Measurements from ENCODE around the gene STUM. TPM values are rescaled to one million over a fixed set of nuclear protein-coding genes. Genes with fewer than 3 reads are reported as not detected.

Gene STUM
- total and polyA plus RNA-seq, 4 donors, result 0.13 to 3.0 (median 1.7) TPM

- no peak overlapping the region for H3K4me3 ChIP-seq (ENCODE audit: low read length in 2 of 2)
- DNase-seq, result peak in 1 of 2 donors; percentile 21
- no peaks in the 10 kb centered on the region for H3K27me3 ChIP-seq (ENCODE audit: control insufficient read depth in 1 of 2, insufficient read depth in 2 of 2, low read length in 1 of 2)
- no peak for ATAC-seq (ENCODE audit: low FRiP score)
- no peaks in the 10 kb centered on the region for H3K9me3 ChIP-seq (ENCODE audit: control insufficient read depth, low read length)
- intact Hi-C loops (cut with DNase I), result no loop called here
- 83 to 89% methylated on average over 6 of the region's 6 CpGs for WGBS, 2 donors
- no peaks in the 10 kb centered on the region for H3K4me1 ChIP-seq (ENCODE audit: control insufficient read depth in 1 of 2, insufficient read depth in 2 of 2, low read length in 2 of 2)
- no peak overlapping the region for H3K27ac ChIP-seq (ENCODE audit: low read depth in 1 of 2, low read length in 2 of 2)
- H3K36me3 ChIP-seq (ENCODE audit: control insufficient read depth in 1 of 2, insufficient read depth in 2 of 2, low read length in 1 of 2), result no peaks in the 10 kb centered on the region
Measured at GRCh38 chr1:226571893-226572292, 23.3 kb downstream of the STUM start.

DNA sequence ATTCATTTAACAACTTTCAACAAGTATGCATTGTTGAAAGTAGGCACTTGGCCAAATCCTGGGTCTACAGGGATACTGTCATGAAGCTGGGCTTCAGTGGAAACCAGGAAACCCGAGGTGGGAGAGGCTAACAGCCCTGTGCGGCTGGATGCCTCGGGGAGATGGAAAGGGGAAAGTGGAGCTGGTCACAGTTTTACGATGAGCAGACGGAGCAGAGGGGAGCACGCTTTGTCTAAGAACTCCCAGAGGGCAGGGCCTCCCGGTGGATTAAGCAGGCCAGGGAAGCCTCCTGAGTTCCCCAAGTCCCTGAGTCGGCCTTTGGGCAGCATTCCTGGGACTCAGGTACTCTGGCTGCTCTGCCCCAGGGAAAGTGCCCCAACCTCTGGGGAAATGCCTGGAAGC is 23.8 kb downstream of the STUM start:
- no peak for ATAC-seq (ENCODE audit: low FRiP score)
- WGBS, 2 donors, result 92 to 94% methylated on average over 8 of the region's 8 CpGs
- no peaks in the 10 kb centered on the region for H3K9me3 ChIP-seq (ENCODE audit: control insufficient read depth, low read length)
- peak in 1 of 2 donors; percentile 63 for DNase-seq
- intact Hi-C loops (cut with DNase I), result no loop called here
- H3K4me1 ChIP-seq (ENCODE audit: control insufficient read depth in 1 of 2, insufficient read depth in 2 of 2, low read length in 2 of 2), result no peaks in the 10 kb centered on the region
- no peaks in the 10 kb centered on the region for H3K27me3 ChIP-seq (ENCODE audit: control insufficient read depth in 1 of 2, insufficient read depth in 2 of 2, low read length in 1 of 2)
- H3K4me3 ChIP-seq (ENCODE audit: low read length in 2 of 2), result no peak overlapping the region
- no peak overlapping the region for H3K27ac ChIP-seq (ENCODE audit: low read depth in 1 of 2, low read length in 2 of 2)
- no peaks in the 10 kb centered on the region for H3K36me3 ChIP-seq (ENCODE audit: control insufficient read depth in 1 of 2, insufficient read depth in 2 of 2, low read length in 1 of 2)

DNA sequence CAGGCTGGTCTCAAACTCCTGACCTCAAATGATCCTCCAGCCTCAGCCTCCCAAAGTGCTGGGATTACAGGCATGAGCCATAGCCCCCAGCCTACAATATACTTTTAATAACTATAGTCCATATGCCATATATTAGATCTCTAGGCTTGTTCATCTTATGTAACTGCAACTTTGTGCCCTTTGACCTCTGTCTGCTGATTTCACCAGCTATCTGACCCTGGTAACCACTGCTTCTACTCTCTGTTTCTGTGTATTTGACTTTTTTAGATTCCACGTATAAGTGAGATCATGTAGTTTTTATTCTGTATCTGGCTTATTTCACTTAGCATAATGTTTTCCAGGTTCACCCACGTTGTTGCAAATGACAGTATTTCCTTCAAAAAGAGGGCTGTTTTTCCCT is 25.5 kb downstream of the STUM start:
- 88% methylated on average over 2 of the region's 2 CpGs for WGBS, 2 donors
- H3K4me1 ChIP-seq (ENCODE audit: control insufficient read depth in 1 of 2, insufficient read depth in 2 of 2, low read length in 2 of 2), result no peaks in the 10 kb centered on the region
- H3K27me3 ChIP-seq (ENCODE audit: control insufficient read depth in 1 of 2, insufficient read depth in 2 of 2, low read length in 1 of 2), result no peaks in the 10 kb centered on the region
- DNase-seq (no peak), ATAC-seq (ENCODE audit: low FRiP score) (no peak)
- no peaks in the 10 kb centered on the region for H3K36me3 ChIP-seq (ENCODE audit: control insufficient read depth in 1 of 2, insufficient read depth in 2 of 2, low read length in 1 of 2)
- no peak overlapping the region for H3K4me3 ChIP-seq (ENCODE audit: low read length in 2 of 2)
- H3K27ac ChIP-seq (ENCODE audit: low read depth in 1 of 2, low read length in 2 of 2), result no peak overlapping the region
- no peaks in the 10 kb centered on the region for H3K9me3 ChIP-seq (ENCODE audit: control insufficient read depth, low read length)
- intact Hi-C loops (cut with DNase I), result no loop called here

DNA sequence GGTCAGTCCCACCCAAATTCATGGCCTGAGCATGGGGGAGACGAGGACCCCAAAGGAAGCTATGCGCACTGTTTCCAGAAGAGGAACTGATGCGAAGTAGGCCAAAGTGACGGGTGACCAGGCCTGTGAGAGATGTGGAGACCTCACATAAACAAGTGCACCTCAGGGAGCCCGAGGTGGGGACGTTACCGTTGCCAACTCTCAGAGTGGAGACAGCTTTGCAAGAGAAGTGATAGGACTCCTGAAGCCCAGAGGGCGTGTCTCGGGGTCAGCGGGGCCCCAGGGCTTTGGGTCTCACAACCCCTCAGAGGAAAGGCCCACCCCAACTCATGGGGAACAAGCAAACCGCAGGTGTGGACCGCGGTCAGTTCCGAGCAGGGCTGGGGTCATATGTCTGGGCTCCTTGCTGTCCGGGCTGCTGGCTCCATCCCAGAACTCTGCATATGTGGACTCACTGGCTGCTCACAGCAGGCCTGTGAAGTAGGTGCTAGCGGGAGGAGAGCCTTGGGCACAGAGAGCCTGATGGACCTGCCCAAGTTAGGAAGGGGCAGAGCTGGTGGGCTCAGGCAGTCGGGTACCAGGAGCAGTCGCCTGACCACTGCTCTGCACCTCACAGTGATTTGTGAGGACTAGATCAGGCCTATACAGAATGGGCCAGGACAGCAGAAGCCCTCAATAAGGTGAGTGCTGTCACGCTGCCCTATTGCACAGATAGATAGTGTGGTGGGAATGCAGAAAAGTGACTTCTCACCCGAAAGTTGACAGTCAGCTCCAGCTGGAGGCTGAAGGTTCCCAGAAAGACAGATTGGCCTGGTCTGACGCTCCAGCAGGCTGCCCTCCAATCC is 26.2 kb downstream of the STUM start:
- Histone ChIP-seq H3K27me3 (ENCODE audit: control insufficient read depth in 1 of 2, insufficient read depth in 2 of 2, low read length in 1 of 2) (no peaks in the 10 kb centered on the region), H3K4me1 (ENCODE audit: control insufficient read depth in 1 of 2, insufficient read depth in 2 of 2, low read length in 2 of 2) (no peaks in the 10 kb centered on the region), H3K4me3 (ENCODE audit: low read length in 2 of 2) (no peak overlapping the region), H3K9me3 (ENCODE audit: control insufficient read depth, low read length) (no peaks in the 10 kb centered on the region), H3K27ac (ENCODE audit: low read depth in 1 of 2, low read length in 2 of 2) (no peak overlapping the region), H3K36me3 (ENCODE audit: control insufficient read depth in 1 of 2, insufficient read depth in 2 of 2, low read length in 1 of 2) (no peaks in the 10 kb centered on the region)
- 91 to 92% methylated on average over 21 of the region's 21 CpGs for WGBS, 2 donors
- intact Hi-C loops (cut with DNase I), result no loop called here
- ATAC-seq (ENCODE audit: low FRiP score) (no peak), DNase-seq (no peak)

DNA sequence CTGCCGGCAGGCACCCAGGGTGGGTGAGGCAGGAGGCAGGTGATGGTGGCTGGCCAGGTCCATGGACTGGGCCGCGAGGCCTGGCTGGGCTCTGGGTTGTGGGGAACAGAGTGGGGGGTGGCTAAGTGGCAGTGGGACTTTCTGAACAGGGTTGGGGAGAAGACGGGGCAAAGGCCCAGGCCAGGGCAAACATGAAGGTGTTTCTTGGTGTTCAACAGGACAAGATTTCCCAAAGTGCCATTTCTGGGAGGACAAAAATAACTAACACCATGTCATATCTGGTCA is 26.8 kb downstream of the STUM start:
- ATAC-seq (ENCODE audit: low FRiP score) (no peak), DNase-seq (no peak)
- intact Hi-C loops (cut with DNase I), result no loop called here

DNA sequence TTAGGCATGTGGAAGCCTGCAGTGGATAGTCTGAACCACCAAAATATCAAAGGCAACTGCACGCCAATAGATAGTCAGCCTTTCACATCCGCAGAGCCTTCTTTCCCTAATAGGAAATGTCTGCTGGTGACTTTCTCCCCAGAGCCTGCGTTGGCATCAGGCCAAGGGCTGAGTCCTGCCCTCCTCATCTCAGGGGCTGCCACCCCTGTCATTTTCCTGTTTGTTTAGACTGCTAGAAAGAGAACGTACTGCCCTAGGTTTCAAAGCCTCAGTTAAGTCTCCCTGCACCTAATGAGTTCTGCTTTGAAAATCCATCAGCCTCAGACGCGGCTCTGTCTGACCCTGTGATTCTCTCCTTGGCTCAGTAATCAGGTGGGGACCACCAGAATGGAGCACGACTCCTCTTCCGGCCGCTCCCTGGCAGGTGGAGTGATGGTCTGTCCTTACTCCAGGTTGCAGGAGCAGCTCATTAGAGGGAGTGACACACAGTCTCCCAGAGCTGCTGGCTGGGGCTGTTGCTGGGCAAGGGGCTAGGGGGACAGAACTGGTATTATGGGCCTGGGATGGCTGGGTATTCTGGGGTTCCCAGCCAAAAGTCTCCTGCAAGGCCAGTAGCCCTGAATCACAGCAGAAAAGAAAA is 27.3 kb downstream of the STUM start:
- H3K4me1 ChIP-seq (ENCODE audit: control insufficient read depth in 1 of 2, insufficient read depth in 2 of 2, low read length in 2 of 2), result no peaks in the 10 kb centered on the region
- no peaks in the 10 kb centered on the region for H3K27me3 ChIP-seq (ENCODE audit: control insufficient read depth in 1 of 2, insufficient read depth in 2 of 2, low read length in 1 of 2)
- WGBS, 2 donors, result 55 to 60% methylated on average over 9 of the region's 9 CpGs
- intact Hi-C loops (cut with DNase I), result no loop called here
- ATAC-seq (ENCODE audit: low FRiP score) (no peak), DNase-seq (no peak)
- H3K36me3 ChIP-seq (ENCODE audit: control insufficient read depth in 1 of 2, insufficient read depth in 2 of 2, low read length in 1 of 2), result no peaks in the 10 kb centered on the region
- no peaks in the 10 kb centered on the region for H3K9me3 ChIP-seq (ENCODE audit: control insufficient read depth, low read length)
- no peak overlapping the region for H3K27ac ChIP-seq (ENCODE audit: low read depth in 1 of 2, low read length in 2 of 2)
- H3K4me3 ChIP-seq (ENCODE audit: low read length in 2 of 2), result no peak overlapping the region

More for the DNA sequence above, 26.8 kb downstream of the STUM start:
- H3K4me3 ChIP-seq (ENCODE audit: low read length in 2 of 2), result no peak overlapping the region
- no peaks in the 10 kb centered on the region for H3K4me1 ChIP-seq (ENCODE audit: control insufficient read depth in 1 of 2, insufficient read depth in 2 of 2, low read length in 2 of 2)
- no peak overlapping the region for H3K27ac ChIP-seq (ENCODE audit: low read depth in 1 of 2, low read length in 2 of 2)
- H3K36me3 ChIP-seq (ENCODE audit: control insufficient read depth in 1 of 2, insufficient read depth in 2 of 2, low read length in 1 of 2), result no peaks in the 10 kb centered on the region
- H3K27me3 ChIP-seq (ENCODE audit: control insufficient read depth in 1 of 2, insufficient read depth in 2 of 2, low read length in 1 of 2), result no peaks in the 10 kb centered on the region
- H3K9me3 ChIP-seq (ENCODE audit: control insufficient read depth, low read length), result no peaks in the 10 kb centered on the region
- 65 to 81% methylated on average over 4 of the region's 4 CpGs for WGBS, 2 donors

GRCh38 chr1:226576601-226577000 is 28.0 kb downstream of the STUM start:
- H3K27me3 ChIP-seq (ENCODE audit: control insufficient read depth in 1 of 2, insufficient read depth in 2 of 2, low read length in 1 of 2), result no peaks in the 10 kb centered on the region
- intact Hi-C loops (cut with DNase I), result no loop called here
- no peaks in the 10 kb centered on the region for H3K36me3 ChIP-seq (ENCODE audit: control insufficient read depth in 1 of 2, insufficient read depth in 2 of 2, low read length in 1 of 2)
- H3K27ac ChIP-seq (ENCODE audit: low read depth in 1 of 2, low read length in 2 of 2), result no peak overlapping the region
- H3K9me3 ChIP-seq (ENCODE audit: control insufficient read depth, low read length), result no peaks in the 10 kb centered on the region
- no peak for DNase-seq
- H3K4me3 ChIP-seq (ENCODE audit: low read length in 2 of 2), result no peak overlapping the region
- WGBS, 2 donors, result 41 to 54% methylated on average over 3 of the region's 3 CpGs
- ATAC-seq (ENCODE audit: low FRiP score), result no peak
- H3K4me1 ChIP-seq (ENCODE audit: control insufficient read depth in 1 of 2, insufficient read depth in 2 of 2, low read length in 2 of 2), result no peaks in the 10 kb centered on the region

- Histone ChIP-seq H3K9me3 (ENCODE audit: control insufficient read depth, low read length) (no peaks in the 10 kb centered on the region), H3K36me3 (ENCODE audit: control insufficient read depth in 1 of 2, insufficient read depth in 2 of 2, low read length in 1 of 2) (no peaks in the 10 kb centered on the region), H3K27me3 (ENCODE audit: control insufficient read depth in 1 of 2, insufficient read depth in 2 of 2, low read length in 1 of 2) (no peaks in the 10 kb centered on the region), H3K27ac (ENCODE audit: low read depth in 1 of 2, low read length in 2 of 2) (no peak overlapping the region), H3K4me1 (ENCODE audit: control insufficient read depth in 1 of 2, insufficient read depth in 2 of 2, low read length in 2 of 2) (no peaks in the 10 kb centered on the region), H3K4me3 (ENCODE audit: low read length in 2 of 2) (no peak overlapping the region)
- WGBS, 2 donors, result 87 to 92% methylated on average over 15 of the region's 15 CpGs
- DNase-seq (no peak), ATAC-seq (ENCODE audit: low FRiP score) (no peak)
- intact Hi-C loops (cut with DNase I), result no loop called here
Measured at GRCh38 chr1:226577401-226578180, 29.0 kb downstream of the STUM start.
